Mesothelial cell of epicardium (in vitro differentiated cells): ENCODE results near the gene C1QC. TPM values are rescaled to one million over a fixed set of nuclear protein-coding genes. Genes with fewer than 3 reads are reported as not detected.

Experiments
- DNase-seq, 2 experiments: peaks; one replicate each; pipeline ENCODE4 v3.0.0; 2021; ENCODE audit warnings: low spot score in 2 of 2; ENCODE audit not compliant: unreplicated experiment in 2 of 2
- H3K27ac Mint-ChIP-seq: 2 replicates; pipeline ENCODE4 v1.8.0; 2021; ENCODE audit warnings: mixed read lengths
- H3K27me3 Mint-ChIP-seq: 2 replicates; pipeline ENCODE4 v1.8.0; 2021; ENCODE audit warnings: low read depth, mixed read lengths
- H3K36me3 Mint-ChIP-seq: 2 replicates; pipeline ENCODE4 v1.8.0; 2021; ENCODE audit warnings: mixed read lengths
- H3K4me1 Mint-ChIP-seq: 2 replicates; pipeline ENCODE4 v1.8.0; 2021; ENCODE audit warnings: mixed read lengths
- H3K4me3 Mint-ChIP-seq: 2 replicates; pipeline ENCODE4 v1.8.0; 2021; ENCODE audit warnings: mild to moderate bottlenecking, moderate library complexity, mixed read lengths
- H3K9me3 Mint-ChIP-seq: 2 replicates; pipeline ENCODE4 v1.8.0; 2021; ENCODE audit warnings: mixed read lengths
- total RNA-seq: library from RNA; stranded (reverse); gene quantifications from 3 replicates; pipeline ENCODE4 v1.2.1, GENCODE V29; 2021
- TF ChIP-seq, protein P1 (sequence below): fragments of 200-600 bp; sonication (generic); IDR thresholded peaks from one replicate; pipeline ENCODE4 v1.5.0; 2021; ENCODE audit warnings: antibody characterized with exemption; ENCODE audit not compliant: unreplicated experiment

The C1QC gene
- total RNA-seq, 1 donor from 2014 or later, result not detected

DNA sequence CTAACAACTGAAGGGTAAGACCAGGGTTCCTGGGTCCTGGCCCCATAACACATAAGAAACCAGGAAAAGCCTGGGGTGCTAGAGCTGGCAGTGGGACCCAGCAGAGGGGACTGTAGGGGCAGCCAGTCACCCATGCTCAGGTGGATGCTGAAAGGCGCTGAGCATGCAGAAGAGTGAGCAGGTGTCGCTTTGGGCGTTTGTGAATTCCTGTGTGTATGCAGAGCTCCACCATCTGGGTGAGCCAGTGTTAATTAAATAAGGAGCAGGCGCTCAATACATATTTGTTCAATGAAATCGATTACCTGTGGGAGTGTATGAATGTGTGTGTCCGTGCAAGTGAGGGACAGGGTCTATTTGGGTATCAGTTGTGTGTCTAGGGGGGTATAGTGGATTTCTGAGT, 6.5 kb upstream of the C1QC start:
- peaks cover 6% of the 10 kb centered on the region for H3K4me1 Mint-ChIP-seq
- peaks cover 14% of the 10 kb centered on the region for H3K27me3 Mint-ChIP-seq
- H3K4me3 Mint-ChIP-seq, result no peak overlapping the region
- no peaks in the 10 kb centered on the region for H3K9me3 Mint-ChIP-seq
- TF ChIP-seq, protein P1, sequence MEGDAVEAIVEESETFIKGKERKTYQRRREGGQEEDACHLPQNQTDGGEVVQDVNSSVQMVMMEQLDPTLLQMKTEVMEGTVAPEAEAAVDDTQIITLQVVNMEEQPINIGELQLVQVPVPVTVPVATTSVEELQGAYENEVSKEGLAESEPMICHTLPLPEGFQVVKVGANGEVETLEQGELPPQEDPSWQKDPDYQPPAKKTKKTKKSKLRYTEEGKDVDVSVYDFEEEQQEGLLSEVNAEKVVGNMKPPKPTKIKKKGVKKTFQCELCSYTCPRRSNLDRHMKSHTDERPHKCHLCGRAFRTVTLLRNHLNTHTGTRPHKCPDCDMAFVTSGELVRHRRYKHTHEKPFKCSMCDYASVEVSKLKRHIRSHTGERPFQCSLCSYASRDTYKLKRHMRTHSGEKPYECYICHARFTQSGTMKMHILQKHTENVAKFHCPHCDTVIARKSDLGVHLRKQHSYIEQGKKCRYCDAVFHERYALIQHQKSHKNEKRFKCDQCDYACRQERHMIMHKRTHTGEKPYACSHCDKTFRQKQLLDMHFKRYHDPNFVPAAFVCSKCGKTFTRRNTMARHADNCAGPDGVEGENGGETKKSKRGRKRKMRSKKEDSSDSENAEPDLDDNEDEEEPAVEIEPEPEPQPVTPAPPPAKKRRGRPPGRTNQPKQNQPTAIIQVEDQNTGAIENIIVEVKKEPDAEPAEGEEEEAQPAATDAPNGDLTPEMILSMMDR, result no peak
- no peak for DNase-seq
- H3K36me3 Mint-ChIP-seq, result no peaks in the 10 kb centered on the region
- H3K27ac Mint-ChIP-seq, result no peak overlapping the region

DNA sequence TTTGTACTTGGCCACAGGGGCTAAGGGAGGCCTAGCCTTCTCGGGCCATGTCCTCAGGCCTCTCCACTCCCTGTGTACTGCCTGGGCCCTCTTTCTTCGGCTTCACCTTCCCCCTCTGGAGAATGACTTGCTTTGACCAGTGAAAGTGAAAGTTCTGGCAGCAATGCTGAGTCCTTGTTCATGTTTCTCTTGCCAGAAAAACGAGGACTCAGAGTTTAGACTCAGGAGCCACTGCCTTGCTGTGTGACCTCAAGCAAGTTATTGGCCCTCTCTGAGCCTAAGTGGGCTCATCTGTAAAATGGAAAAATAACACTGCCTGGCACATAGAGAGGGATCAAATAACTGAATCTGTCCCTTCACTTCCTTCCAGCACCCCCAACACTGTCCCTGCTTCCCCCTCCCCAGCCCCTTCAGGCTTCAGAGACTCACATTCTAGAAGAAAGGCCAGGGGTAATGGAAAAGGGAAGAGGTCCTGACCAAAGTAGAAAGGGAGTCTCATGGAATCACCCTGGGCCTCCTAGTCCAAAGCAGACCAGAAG, 5.5 kb upstream of the C1QC start:
- Mint-ChIP-seq H3K27ac (no peak overlapping the region), H3K4me3 (no peak overlapping the region), H3K4me1 (peaks cover 6% of the 10 kb centered on the region), H3K27me3 (peaks cover 13% of the 10 kb centered on the region), H3K9me3 (no peaks in the 10 kb centered on the region), H3K36me3 (no peaks in the 10 kb centered on the region)
- DNase-seq, result no peak
- TF ChIP-seq, protein P1, result no peak

DNA sequence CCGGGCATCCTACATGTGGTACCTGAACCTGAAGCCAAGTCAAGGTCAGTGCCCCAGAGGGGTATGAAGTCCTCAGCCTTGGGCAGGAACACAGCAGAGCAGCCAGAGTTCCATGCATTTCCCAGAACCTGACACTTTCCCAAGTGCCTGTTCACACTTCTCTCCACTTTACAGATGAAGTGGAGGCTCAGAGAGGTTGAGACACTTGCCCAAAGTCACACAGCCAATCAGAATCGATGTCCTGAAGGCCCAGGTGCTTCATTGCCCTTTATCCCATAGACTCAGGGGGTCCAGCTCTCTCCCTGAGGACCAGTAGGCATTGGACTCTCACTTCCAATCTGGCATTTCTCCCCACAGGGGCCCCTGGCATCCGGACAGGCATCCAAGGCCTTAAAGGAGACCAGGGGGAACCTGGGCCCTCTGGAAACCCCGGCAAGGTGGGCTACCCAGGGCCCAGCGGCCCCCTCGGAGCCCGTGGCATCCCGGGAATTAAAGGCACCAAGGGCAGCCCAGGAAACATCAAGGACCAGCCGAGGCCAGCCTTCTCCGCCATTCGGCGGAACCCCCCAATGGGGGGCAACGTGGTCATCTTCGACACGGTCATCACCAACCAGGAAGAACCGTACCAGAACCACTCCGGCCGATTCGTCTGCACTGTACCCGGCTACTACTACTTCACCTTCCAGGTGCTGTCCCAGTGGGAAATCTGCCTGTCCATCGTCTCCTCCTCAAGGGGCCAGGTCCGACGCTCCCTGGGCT, 4.8 kb upstream of the C1QC start:
- Mint-ChIP-seq H3K9me3 (no peaks in the 10 kb centered on the region), H3K4me1 (peaks cover 6% of the 10 kb centered on the region), H3K27ac (no peak overlapping the region), H3K36me3 (no peaks in the 10 kb centered on the region), H3K4me3 (no peak overlapping the region), H3K27me3 (peaks cover 10% of the 10 kb centered on the region)
- TF ChIP-seq, protein P1, result no peak
- DNase-seq, result no peak

- DNase-seq, result no peak
- Mint-ChIP-seq H3K27ac (no peak overlapping the region), H3K4me3 (no peak overlapping the region), H3K9me3 (no peaks in the 10 kb centered on the region), H3K36me3 (no peaks in the 10 kb centered on the region), H3K4me1 (peaks cover 6% of the 10 kb centered on the region), H3K27me3 (peaks cover 7% of the 10 kb centered on the region)
- TF ChIP-seq, protein P1, result no peak
Measured at GRCh38 chr1:22639286-22639685, 4.1 kb upstream of the C1QC start.

GRCh38 chr1:22641247-22641646, 2.2 kb upstream of the C1QC start:
- Mint-ChIP-seq H3K36me3 (no peaks in the 10 kb centered on the region), H3K4me3 (no peak overlapping the region), H3K27me3 (peaks cover 7% of the 10 kb centered on the region), H3K27ac (no peak overlapping the region), H3K9me3 (no peaks in the 10 kb centered on the region), H3K4me1 (peaks cover 6% of the 10 kb centered on the region)
- no peak for DNase-seq
- TF ChIP-seq, protein P1, result no peak
